A549 (cell line): ENCODE results near the gene AQP2. TPM values are rescaled to one million over a fixed set of nuclear protein-coding genes. Genes with fewer than 3 reads are reported as not detected.

Experiments used
- ATAC-seq, 2 experiments: fragments of 200-7000 bp in 1 of 2; fragments of >200 bp in 1 of 2; cut with Nextera tagmentation in 1 of 2; cut with Tn5 transposase in 1 of 2; 3 replicates each; pipeline versions ENCODE4 v1.8.0 to v1.9.1; 2018 to 2020; ENCODE audit warnings: mild to moderate bottlenecking in 1 of 2, moderate library complexity in 1 of 2
- CTCF ChIA-PET: fragments of 300-600 bp; sonication (Branson Sonifier 250); formaldehyde crosslinking; extraction: SDS; loops from one replicate; lab custom pipeline; 2021; ENCODE audit warnings: antibody characterized with exemption, inconsistent platforms; lab: Yijun Ruan, JAX
- POLR2A ChIA-PET: fragments of 350-600 bp; formaldehyde crosslinking; extraction: SDS; loops from one replicate; lab custom pipeline; 2021; ENCODE audit warnings: antibody characterized with exemption, inconsistent platforms; lab: Yijun Ruan, JAX
- DNase-seq, 2 experiments: peaks; one replicate each; pipeline versions ENCODE4 v3.0.0 to v3.0.0-alpha.2; 2011 to 2016; ENCODE audit warnings: low read depth in 1 of 2, low spot score in 1 of 2
- FAIRE-seq: peaks from 2 replicates; lab custom pipeline; 2011; peaks lifted over from hg19 to GRCh38; lab: Jason Lieb, UNC
- H3K27ac ChIP-seq, 2 experiments: fragments of >200 bp; sonication (Bioruptor Twin); formaldehyde crosslinking; 3 replicates each; pipeline ENCODE4 v1.5.1; 2016 to 2017
- H3K4me1 ChIP-seq: fragments of >200 bp; sonication (Bioruptor Twin); formaldehyde crosslinking; 3 replicates; pipeline ENCODE4 v1.6.1; 2016
- H3K4me2 ChIP-seq: fragments of >200 bp; sonication (Bioruptor Twin); formaldehyde crosslinking; 3 replicates; pipeline ENCODE4 v1.6.1; 2016
- H3K4me3 ChIP-seq: fragments of >200 bp; sonication (Bioruptor Twin); formaldehyde crosslinking; 3 replicates; pipeline ENCODE4 v1.5.1; 2016
- H3K9me3 ChIP-seq: fragments of >200 bp; sonication (Bioruptor Twin); formaldehyde crosslinking; 3 replicates; pipeline ENCODE4 v1.6.1; 2016
- BHLHE40 ChIP-seq: IDR thresholded peaks from 2 replicates; pipeline ENCODE4 v1.6.1; 2012; ENCODE audit warnings: low read depth, low read length, inconsistent platforms
- CBX2 ChIP-seq: fragments of 200-600 bp; sonication (generic); IDR thresholded peaks from 2 replicates; pipeline ENCODE4 v1.6.1; 2016; ENCODE audit warnings: low read depth, mild to moderate bottlenecking, borderline replicate concordance
- CEBPB ChIP-seq, 2 experiments: fragments of >200 bp in 1 of 2; sonication (Bioruptor Twin) in 1 of 2; formaldehyde crosslinking in 1 of 2; IDR thresholded peaks; 2 replicates each; pipeline ENCODE4 v1.6.1; 2012 to 2016
- CHD2 ChIP-seq: fragments of 150-350 bp; IDR thresholded peaks from 2 replicates; pipeline ENCODE4 v1.6.1; 2014; ENCODE audit warnings: low read length; ENCODE audit not compliant: partially characterized antibody
- CHD4 ChIP-seq: fragments of 200-600 bp; sonication (generic); IDR thresholded peaks from 2 replicates; pipeline ENCODE4 v1.6.1; 2016; ENCODE audit warnings: antibody characterized with exemption, mild to moderate bottlenecking, borderline replicate concordance
- ESRRA ChIP-seq: fragments of 150-350 bp; IDR thresholded peaks from 2 replicates; pipeline ENCODE4 v1.6.1; 2014; ENCODE audit warnings: mild to moderate bottlenecking, low read length, borderline replicate concordance
- FOSB ChIP-seq: fragments of 250-450 bp; sonication (Bioruptor Pico); IDR thresholded peaks from 2 replicates; pipeline ENCODE4 v1.5.0; 2020; ENCODE audit warnings: mild to moderate bottlenecking, moderate library complexity
- FOSL2 ChIP-seq, 2 experiments: fragments of 450-650 bp in 1 of 2; fragments of >200 bp in 1 of 2; sonication (Bioruptor Twin) in 1 of 2; formaldehyde crosslinking; IDR thresholded peaks; 2 replicates each; pipeline versions ENCODE4 v1.5.0 to v1.6.1; 2016 to 2020; ENCODE audit warnings: mild to moderate bottlenecking in 1 of 2, moderate library complexity in 1 of 2
- HOXA7 ChIP-seq: fragments of 250-450 bp; sonication (Bioruptor Pico); IDR thresholded peaks from 2 replicates; pipeline ENCODE4 v1.5.0; 2020; ENCODE audit warnings: mild to moderate bottlenecking, moderate library complexity
- HOXB13 ChIP-seq: fragments of 250-450 bp; sonication (Bioruptor Pico); IDR thresholded peaks from 2 replicates; pipeline ENCODE4 v1.5.0; 2020; ENCODE audit warnings: low read depth, mild to moderate bottlenecking, moderate library complexity
- HOXB5 ChIP-seq: fragments of 250-450 bp; sonication (Bioruptor Pico); IDR thresholded peaks from 2 replicates; pipeline ENCODE4 v1.5.0; 2020; ENCODE audit warnings: mild to moderate bottlenecking, moderate library complexity
- JUNB ChIP-seq: fragments of >200 bp; sonication (Bioruptor Twin); formaldehyde crosslinking; IDR thresholded peaks from 2 replicates; pipeline ENCODE4 v1.6.1; 2016
- KDM1A ChIP-seq: fragments of 200-600 bp; sonication (generic); IDR thresholded peaks from 2 replicates; pipeline ENCODE4 v1.6.1; 2016; ENCODE audit warnings: low read depth, mild to moderate bottlenecking
- MAFK ChIP-seq: fragments of 450-650 bp; IDR thresholded peaks from 2 replicates; pipeline ENCODE4 v1.6.1; 2014; ENCODE audit not compliant: partially characterized antibody
- NFE2L2 ChIP-seq: fragments of 150-350 bp; conservative IDR thresholded peaks from 2 replicates; pipeline ENCODE4 v1.6.1; 2014; ENCODE audit warnings: low read length
- POLR2A ChIP-seq: IDR thresholded peaks from 2 replicates; pipeline ENCODE4 v1.6.1; 2012; ENCODE audit warnings: mild to moderate bottlenecking, low read length
- POLR2AphosphoS2 ChIP-seq: conservative IDR thresholded peaks from 2 replicates; pipeline ENCODE4 v1.6.1; 2012; ENCODE audit warnings: low read length, improper control_type of control experiment, inconsistent platforms
- RFX5 ChIP-seq: fragments of 450-650 bp; IDR thresholded peaks from 2 replicates; pipeline ENCODE4 v1.7.1; 2014; ENCODE audit warnings: antibody characterized with exemption, mild to moderate bottlenecking, moderate library complexity
- TFCP2L1 ChIP-seq: fragments of 250-450 bp; sonication (Bioruptor Pico); IDR thresholded peaks from 2 replicates; pipeline ENCODE4 v1.5.0; 2021; ENCODE audit warnings: mild to moderate bottlenecking
- TP53 ChIP-seq: fragments of 250-450 bp; sonication (Bioruptor Pico); IDR thresholded peaks from 2 replicates; pipeline ENCODE4 v1.5.0; 2021; ENCODE audit warnings: mild to moderate bottlenecking, moderate library complexity
- ZC3H11A ChIP-seq: fragments of 450-650 bp; IDR thresholded peaks from 2 replicates; pipeline ENCODE4 v1.6.1; 2014; ENCODE audit warnings: antibody characterized with exemption, mild to moderate bottlenecking
- ZSCAN20 ChIP-seq: fragments of 250-450 bp; sonication (Bioruptor Pico); IDR thresholded peaks from 2 replicates; pipeline ENCODE4 v1.8.0; 2022; ENCODE audit warnings: mild to moderate bottlenecking, moderate library complexity
- WGBS: methylation state at CpG from one replicate; pipeline ENCODE4 v1.1.6; 2017; ENCODE audit errors: missing lambda C conversion rate; 5-methylcytosine and 5-hydroxymethylcytosine counted together
- polyA plus RNA-seq, 4 experiments: library from polyadenylated mRNA; depleted of rRNA in 3 of 4; stranded (reverse); fragments of >200 nt; fragmentation: RNase III in 1 of 4; extraction: RNeasy Plus Mini Kit Qiagen cat#74134 plus additional on column Dnase treatment in 1 of 4; gene quantifications; 2 replicates in 3 of 4; 3 replicates in 1 of 4; pipeline ENCODE4 v1.2.3, GENCODE V29; 2011 to 2017
- TF ChIP-seq, protein P1 (sequence below): fragments of >200 bp; sonication (Bioruptor Twin); formaldehyde crosslinking; IDR thresholded peaks from 3 replicates; pipeline ENCODE4 v1.5.1; 2016
- TF ChIP-seq, protein P2 (sequence below): IDR thresholded peaks from 2 replicates; pipeline ENCODE4 v1.6.1; 2012; ENCODE audit warnings: low read depth, borderline replicate concordance
- TF ChIP-seq, protein P3 (sequence below): fragments of >200 bp; sonication (Bioruptor Twin); formaldehyde crosslinking; IDR thresholded peaks from 3 replicates; pipeline ENCODE4 v1.6.1; 2016
- TF ChIP-seq, protein P4 (sequence below): IDR thresholded peaks from 2 replicates; pipeline ENCODE4 v1.6.1; 2012

The AQP2 gene
- polyA plus RNA-seq, 2 of the 4 experiments (the other 2 are of a cell fraction) = not detected

DNA sequence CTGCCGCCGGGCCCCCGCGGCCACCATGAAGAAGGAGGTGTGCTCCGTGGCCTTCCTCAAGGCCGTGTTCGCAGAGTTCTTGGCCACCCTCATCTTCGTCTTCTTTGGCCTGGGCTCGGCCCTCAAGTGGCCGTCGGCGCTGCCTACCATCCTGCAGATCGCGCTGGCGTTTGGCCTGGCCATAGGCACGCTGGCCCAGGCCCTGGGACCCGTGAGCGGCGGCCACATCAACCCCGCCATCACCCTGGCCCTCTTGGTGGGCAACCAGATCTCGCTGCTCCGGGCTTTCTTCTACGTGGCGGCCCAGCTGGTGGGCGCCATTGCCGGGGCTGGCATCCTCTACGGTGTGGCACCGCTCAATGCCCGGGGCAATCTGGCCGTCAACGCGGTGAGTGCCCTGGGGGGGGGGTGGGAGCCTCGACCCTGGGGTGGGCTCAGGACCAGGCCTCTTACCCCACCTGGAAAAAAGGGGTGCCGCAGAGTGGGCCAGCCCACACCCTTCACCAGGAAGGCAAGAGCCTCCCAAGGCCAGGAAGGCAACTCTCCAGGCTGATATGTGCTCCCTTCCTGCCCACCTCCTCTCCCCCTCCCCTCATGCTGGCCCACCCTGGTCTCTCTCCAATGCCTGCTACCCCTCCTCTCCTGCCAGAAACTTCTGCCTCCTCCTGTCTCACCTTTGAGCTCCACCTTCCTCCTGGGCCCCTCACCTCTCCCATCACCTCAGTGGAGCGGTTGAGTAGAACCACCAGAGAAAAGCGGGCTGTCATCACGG is 11.6 kb downstream of the AQP2 start:
- Histone ChIP-seq H3K4me2 (peak overlapping the region; percentile 57), H3K27ac (peak overlapping the region in 1 of 2 experiments; percentile 74; a peak in 3 of 6 replicates), H3K4me3 (no peak overlapping the region)
- ATAC-seq = no peak
- CTCF ChIA-PET = interaction anchor here (0.9 to 29.8 kb wide), 9 partner anchors 14 to 184 kb away, joined by 3 to 708 read pairs (median 6); partner anchors contain the start of genes AQP2, ASIC1 and SMARCD1
- DNase-seq = no peak
- no peak for TF ChIP-seq NFE2L2
- no peak for TF ChIP-seq JUNB
- TF ChIP-seq TP53 (CRISPR knock-in tag) = no peak
- TF ChIP-seq, protein P1, sequence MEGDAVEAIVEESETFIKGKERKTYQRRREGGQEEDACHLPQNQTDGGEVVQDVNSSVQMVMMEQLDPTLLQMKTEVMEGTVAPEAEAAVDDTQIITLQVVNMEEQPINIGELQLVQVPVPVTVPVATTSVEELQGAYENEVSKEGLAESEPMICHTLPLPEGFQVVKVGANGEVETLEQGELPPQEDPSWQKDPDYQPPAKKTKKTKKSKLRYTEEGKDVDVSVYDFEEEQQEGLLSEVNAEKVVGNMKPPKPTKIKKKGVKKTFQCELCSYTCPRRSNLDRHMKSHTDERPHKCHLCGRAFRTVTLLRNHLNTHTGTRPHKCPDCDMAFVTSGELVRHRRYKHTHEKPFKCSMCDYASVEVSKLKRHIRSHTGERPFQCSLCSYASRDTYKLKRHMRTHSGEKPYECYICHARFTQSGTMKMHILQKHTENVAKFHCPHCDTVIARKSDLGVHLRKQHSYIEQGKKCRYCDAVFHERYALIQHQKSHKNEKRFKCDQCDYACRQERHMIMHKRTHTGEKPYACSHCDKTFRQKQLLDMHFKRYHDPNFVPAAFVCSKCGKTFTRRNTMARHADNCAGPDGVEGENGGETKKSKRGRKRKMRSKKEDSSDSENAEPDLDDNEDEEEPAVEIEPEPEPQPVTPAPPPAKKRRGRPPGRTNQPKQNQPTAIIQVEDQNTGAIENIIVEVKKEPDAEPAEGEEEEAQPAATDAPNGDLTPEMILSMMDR = no peak
- TF ChIP-seq, protein P2, sequence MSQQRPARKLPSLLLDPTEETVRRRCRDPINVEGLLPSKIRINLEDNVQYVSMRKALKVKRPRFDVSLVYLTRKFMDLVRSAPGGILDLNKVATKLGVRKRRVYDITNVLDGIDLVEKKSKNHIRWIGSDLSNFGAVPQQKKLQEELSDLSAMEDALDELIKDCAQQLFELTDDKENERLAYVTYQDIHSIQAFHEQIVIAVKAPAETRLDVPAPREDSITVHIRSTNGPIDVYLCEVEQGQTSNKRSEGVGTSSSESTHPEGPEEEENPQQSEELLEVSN = no peak
- no peak for TF ChIP-seq CEBPB (IDR thresholded peaks at IDR 0.05)
- TF ChIP-seq ZSCAN20 (CRISPR knock-in tag) = no peak
- no peak for TF ChIP-seq MAFK
- no peak for TF ChIP-seq POLR2A
- TF ChIP-seq TFCP2L1 = no peak
- TF ChIP-seq CBX2 = no peak
- TF ChIP-seq FOSB (CRISPR knock-in tag) = no peak
- no peak for TF ChIP-seq HOXB13 (CRISPR knock-in tag)
- TF ChIP-seq CHD2 = no peak
- TF ChIP-seq, protein P3, sequence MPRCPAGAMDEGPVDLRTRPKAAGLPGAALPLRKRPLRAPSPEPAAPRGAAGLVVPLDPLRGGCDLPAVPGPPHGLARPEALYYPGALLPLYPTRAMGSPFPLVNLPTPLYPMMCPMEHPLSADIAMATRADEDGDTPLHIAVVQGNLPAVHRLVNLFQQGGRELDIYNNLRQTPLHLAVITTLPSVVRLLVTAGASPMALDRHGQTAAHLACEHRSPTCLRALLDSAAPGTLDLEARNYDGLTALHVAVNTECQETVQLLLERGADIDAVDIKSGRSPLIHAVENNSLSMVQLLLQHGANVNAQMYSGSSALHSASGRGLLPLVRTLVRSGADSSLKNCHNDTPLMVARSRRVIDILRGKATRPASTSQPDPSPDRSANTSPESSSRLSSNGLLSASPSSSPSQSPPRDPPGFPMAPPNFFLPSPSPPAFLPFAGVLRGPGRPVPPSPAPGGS = no peak
- TF ChIP-seq, all 56 proteins: peak for 0
- 93% methylated on average over 36 of the region's 37 CpGs for WGBS
- peaks cover 30% of the 10 kb centered on the region for H3K4me1 ChIP-seq
- POLR2A ChIA-PET = interaction anchor here (1.0 kb wide), 1 partner anchor 123 kb away, joined by 3 read pairs; the partner anchor contains the start of gene SMARCD1
- no peaks in the 10 kb centered on the region for H3K9me3 ChIP-seq
- FAIRE-seq = no peak

DNA sequence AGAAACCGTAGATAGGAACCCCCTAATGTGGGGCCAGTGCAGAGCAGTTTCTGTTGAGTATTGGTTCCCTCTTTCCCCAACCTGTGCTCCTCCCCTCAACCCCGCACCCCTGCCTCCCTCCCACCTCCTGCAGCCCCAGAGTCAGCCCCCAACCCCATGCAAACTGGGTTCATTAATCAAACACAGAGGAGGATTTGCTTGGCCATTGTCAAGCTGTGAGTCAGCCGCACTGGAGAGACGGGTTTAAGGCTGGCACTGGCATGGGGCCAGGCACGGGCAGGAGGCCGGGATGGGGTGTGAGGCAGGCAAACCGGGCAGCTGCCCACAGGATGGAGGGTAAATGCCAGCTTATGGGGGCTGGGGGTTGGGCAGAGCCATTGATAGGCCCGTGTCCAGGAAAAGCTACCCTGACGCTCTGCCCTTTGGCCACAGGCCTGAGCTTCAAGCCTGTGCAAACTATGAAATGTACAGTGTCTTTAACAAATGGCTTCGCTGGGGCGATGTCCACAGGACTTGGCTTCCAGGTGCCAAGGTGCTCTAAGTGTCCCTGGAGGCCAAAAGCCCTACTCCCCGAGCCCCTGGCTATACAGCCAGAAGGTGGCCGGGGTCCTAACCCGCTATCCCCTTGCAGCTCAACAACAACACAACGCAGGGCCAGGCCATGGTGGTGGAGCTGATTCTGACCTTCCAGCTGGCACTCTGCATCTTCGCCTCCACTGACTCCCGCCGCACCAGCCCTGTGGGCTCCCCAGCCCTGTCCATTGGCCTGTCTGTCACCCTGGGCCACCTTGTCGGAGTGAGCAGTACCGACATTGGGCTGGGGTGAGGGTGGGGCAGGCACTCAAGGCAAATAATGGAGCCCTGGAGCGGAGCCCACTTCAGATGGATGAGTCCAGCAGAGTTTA is 12.6 kb downstream of the AQP2 start:
- no peaks in the 10 kb centered on the region for H3K9me3 ChIP-seq
- H3K4me2 ChIP-seq = peak overlapping the region; percentile 57
- FAIRE-seq = no peak
- POLR2A ChIA-PET = interaction anchor here (1.0 kb wide), 1 partner anchor 122 kb away, joined by 3 read pairs; the partner anchor contains the start of gene SMARCD1
- TF ChIP-seq FOSL2 (IDR thresholded peaks at IDR 0.05) (peak; percentile 30; the same call in 1 of the 2 replicates), FOSL2 (CRISPR knock-in tag; IDR thresholded peaks at IDR 0.05) (peak; percentile 50; the same call in 1 of the 2 replicates), CHD4 (no peak), HOXA7 (CRISPR knock-in tag) (no peak), JUNB (no peak), TFCP2L1 (no peak), BHLHE40 (peak; percentile 38; the same call in 1 of the 2 replicates), KDM1A (no peak), CEBPB (IDR thresholded peaks at IDR 0.05) (no peak), POLR2AphosphoS2 (no peak), ZC3H11A (no peak), RFX5 (no peak), HOXB5 (CRISPR knock-in tag) (no peak), ESRRA (no peak)
- TF ChIP-seq, protein P4, sequence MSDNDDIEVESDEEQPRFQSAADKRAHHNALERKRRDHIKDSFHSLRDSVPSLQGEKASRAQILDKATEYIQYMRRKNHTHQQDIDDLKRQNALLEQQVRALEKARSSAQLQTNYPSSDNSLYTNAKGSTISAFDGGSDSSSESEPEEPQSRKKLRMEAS = peak; percentile 68
- TF ChIP-seq, protein P2 = 0 out of 2 replicates have a peak, but pooled peaks have one; percentile 36
- TF ChIP-seq, protein P1 = no peak
- TF ChIP-seq, all 56 proteins: peak for 4
- peak; percentile 65 to 77 for DNase-seq
- WGBS = 56% methylated on average over 21 of the region's 21 CpGs
- ATAC-seq = peak; percentile 12 to 15; a peak in 3 of 6 replicates
- H3K4me1 ChIP-seq = peaks cover 30% of the 10 kb centered on the region
- CTCF ChIA-PET = interaction anchor here (0.8 to 29.8 kb wide), 13 partner anchors 9 to 185 kb away, joined by 3 to 708 read pairs (median 4); partner anchors contain the start of genes AQP2, ASIC1 and SMARCD1
- no peak overlapping the region for H3K4me3 ChIP-seq
- peak overlapping the region in 1 of 2 experiments; percentile 74; a peak in 3 of 6 replicates for H3K27ac ChIP-seq
